Gastroesophageal sphincter (tissue), 3 donors: ENCODE results near the gene KCNIP3.

Experiments
- CTCF ChIP-seq, 4 experiments: fragments of 200-600 bp in 2 of 4; fragments of 450-650 bp in 2 of 4; sonication (generic) in 1 of 4; IDR thresholded peaks; one replicate each; pipeline ENCODE4 v1.5.1; 2017 to 2019; ENCODE audit warnings: antibody characterized with exemption in 4 of 4, mild to moderate bottlenecking in 2 of 4, moderate library complexity in 2 of 4
- EP300 ChIP-seq: sonication (generic); formaldehyde crosslinking; IDR thresholded peaks from one replicate; pipeline ENCODE4 v1.6.1; 2017; ENCODE audit warnings: antibody characterized with exemption, mild to moderate bottlenecking
- POLR2AphosphoS5 ChIP-seq: sonication (generic); formaldehyde crosslinking; IDR thresholded peaks from one replicate; pipeline ENCODE4 v1.6.1; 2017; ENCODE audit warnings: antibody characterized with exemption

- TF ChIP-seq POLR2AphosphoS5 (no peak), CTCF (IDR thresholded peaks at IDR 0.05) (no peak), EP300 (no peak)
Measured at GRCh38 chr2:95303191-95303919, 6.2 kb downstream of the KCNIP3 start.
